ENCODE data around the gene PPP2R3B. TPM values are rescaled to one million over a fixed set of nuclear protein-coding genes. Genes with fewer than 3 reads are reported as not detected.

The PPP2R3B gene
- total RNA-seq, 1 donor from 2014 or later = 38.3 TPM

DNA sequence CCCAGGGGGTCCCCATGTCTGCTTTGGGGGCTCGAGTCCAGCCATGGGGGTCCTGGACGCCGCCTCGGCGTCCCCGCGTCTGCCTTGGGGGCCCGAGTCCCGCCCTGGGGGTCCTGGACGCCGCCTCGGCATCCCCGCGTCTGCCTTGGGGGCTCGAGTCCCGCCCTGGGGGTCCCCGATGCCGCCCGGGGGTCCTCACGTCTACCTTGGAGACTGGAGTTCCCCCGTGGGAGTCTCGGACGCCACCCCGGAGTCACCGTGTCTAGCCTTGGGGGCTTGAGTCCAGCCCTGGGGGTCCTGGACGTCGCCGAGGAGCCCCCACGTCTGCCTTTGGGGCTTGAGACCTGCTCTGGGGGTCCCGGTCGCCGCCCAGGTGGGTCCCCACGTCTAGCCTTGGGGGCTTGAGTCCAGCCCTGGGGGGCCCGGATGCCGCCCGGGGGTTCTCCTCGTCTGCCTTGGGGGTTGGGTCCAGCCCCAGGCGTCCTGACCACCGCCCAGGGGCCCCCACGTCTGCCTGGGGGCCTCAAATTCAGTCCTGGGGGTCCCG lies 67.1 kb downstream of the PPP2R3B start:
- DNase-seq (ENCODE audit: low read depth) = no peak
- H3K4me3 ChIP-seq (ENCODE audit: low read depth, low read length) = peak overlapping the region; percentile 93
- TF ChIP-seq, protein P1, sequence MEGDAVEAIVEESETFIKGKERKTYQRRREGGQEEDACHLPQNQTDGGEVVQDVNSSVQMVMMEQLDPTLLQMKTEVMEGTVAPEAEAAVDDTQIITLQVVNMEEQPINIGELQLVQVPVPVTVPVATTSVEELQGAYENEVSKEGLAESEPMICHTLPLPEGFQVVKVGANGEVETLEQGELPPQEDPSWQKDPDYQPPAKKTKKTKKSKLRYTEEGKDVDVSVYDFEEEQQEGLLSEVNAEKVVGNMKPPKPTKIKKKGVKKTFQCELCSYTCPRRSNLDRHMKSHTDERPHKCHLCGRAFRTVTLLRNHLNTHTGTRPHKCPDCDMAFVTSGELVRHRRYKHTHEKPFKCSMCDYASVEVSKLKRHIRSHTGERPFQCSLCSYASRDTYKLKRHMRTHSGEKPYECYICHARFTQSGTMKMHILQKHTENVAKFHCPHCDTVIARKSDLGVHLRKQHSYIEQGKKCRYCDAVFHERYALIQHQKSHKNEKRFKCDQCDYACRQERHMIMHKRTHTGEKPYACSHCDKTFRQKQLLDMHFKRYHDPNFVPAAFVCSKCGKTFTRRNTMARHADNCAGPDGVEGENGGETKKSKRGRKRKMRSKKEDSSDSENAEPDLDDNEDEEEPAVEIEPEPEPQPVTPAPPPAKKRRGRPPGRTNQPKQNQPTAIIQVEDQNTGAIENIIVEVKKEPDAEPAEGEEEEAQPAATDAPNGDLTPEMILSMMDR (conservative IDR thresholded peaks at IDR 0.05; ENCODE audit: low read depth, low read length) = no peak

DNA sequence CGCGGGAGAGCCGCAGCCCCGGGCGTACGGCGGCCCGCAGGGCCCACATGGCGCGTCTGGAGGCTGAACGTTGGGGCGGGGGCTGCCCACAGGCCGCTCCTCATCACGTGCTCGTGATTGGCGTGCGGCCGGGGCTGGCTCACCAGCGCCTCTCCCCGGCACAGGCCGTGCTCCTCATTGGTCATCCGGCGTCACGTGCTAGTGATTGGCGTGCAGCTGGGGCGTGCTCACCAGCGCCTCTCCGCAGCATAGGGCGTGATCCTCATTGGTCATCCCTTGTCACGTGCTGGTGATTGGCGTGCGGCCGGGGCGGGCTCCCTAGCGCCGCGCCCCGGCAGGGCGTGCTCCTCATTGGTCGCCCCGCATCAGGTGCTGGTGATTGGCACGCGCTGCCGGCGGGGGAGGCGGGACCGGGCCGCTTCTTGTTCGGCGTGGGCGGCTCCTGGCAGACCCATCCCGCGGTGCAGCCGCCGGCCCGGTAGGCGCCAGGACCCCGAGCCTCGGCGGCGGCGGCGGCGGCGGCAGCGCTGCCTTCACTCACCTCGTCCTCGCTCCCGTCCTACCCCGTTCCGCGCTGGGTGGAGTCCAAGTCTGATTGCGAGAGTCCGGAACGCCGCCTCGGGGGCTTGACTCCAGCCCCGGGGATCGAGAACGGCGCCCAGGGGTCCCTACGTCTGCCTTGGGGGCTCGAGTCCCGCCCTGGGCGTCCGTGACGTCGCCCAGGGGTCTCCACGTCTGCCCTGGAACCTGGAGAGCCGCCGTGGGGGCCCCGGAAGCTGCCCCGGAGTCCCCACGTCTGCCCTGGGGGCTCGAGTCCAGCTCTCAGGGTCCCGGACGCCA lies 67.7 kb downstream of the PPP2R3B start, which contains the start of gene GTPBP6:
GTPBP6 (minus strand) TSS at position 58 of the 840 bp plus-strand sequence; CDS start at position 49, 9 bp downstream.
- TF ChIP-seq, protein P1 (conservative IDR thresholded peaks at IDR 0.05; ENCODE audit: low read depth, low read length) = no peak
- H3K4me3 ChIP-seq (ENCODE audit: low read depth, low read length) = peak within 1 kb of the TSS; percentile 93
- peak; percentile 83 for DNase-seq (ENCODE audit: low read depth)

DNA sequence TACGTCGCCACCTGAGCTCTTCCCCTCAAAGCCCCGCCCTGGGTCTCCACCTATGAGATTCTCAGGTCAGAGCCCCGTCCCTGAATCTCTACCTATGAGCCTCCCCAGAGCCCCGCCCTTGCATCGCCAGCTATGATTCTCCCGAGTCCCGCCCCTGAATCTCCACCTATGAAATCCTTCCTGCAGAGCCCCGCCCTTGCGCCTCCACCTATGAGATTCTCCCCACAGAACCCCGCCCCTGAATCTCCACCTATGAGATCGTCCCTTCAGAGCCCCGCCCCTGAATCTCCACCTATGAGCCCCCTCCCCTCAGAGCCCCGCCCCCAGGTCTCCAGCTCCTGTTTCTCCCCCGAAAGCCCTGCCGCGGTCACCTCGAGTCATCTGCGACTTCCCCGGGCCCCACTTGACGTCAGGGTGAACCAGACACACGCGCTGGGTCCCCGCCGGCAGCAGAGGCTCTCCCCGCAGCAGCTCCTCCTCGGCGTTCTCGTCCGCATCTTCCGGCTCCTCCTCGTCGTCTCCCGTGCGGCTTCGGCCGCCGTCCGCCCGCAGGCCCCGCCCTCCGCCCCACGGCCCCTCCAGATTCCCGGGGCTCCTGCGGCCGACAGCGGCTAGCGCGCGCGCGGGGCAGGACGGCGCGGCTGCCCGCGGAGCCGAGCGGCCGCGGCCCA lies 68.5 kb downstream of the PPP2R3B start:
- peak; percentile 93 for DNase-seq (ENCODE audit: low read depth)
- peak overlapping the region; percentile 79 for H3K4me3 ChIP-seq (ENCODE audit: low read depth, low read length)
- TF ChIP-seq, protein P1 (conservative IDR thresholded peaks at IDR 0.05; ENCODE audit: low read depth, low read length) = no peak

DNA sequence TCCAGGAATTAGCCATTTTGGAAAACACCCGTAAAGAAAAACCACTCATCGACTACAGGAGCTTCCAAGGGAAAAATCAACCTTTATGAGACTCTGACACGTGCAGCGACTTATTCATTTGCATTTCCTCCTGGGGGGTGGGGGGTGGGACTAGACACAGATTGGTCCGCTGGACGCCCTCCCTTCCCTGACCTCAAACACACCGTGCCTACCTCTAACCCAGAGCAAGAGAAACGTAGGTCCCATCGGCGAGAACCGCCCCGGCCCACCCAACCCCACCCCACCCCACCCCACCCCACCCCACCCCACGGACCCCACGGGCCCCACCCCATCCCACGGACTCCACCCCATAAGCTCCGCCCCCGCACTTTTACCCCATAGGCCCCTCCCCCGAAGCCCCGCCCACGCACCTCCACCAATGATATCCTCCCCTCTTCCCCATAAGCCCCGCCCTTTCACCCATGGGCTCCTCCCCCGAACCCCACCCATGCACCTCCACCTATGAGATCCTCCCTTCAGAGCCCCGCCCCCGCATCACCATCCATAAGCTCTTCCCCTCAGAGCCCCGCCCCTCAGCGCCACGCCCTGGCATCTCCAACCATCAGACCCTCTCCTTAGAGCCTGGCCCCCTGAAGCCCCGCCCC lies 69.2 kb downstream of the PPP2R3B start:
- no peak for DNase-seq (ENCODE audit: low read depth)
- TF ChIP-seq, protein P1 (conservative IDR thresholded peaks at IDR 0.05; ENCODE audit: low read depth, low read length) = no peak
- H3K4me3 ChIP-seq (ENCODE audit: low read depth, low read length) = peak overlapping the region; percentile 43

DNA sequence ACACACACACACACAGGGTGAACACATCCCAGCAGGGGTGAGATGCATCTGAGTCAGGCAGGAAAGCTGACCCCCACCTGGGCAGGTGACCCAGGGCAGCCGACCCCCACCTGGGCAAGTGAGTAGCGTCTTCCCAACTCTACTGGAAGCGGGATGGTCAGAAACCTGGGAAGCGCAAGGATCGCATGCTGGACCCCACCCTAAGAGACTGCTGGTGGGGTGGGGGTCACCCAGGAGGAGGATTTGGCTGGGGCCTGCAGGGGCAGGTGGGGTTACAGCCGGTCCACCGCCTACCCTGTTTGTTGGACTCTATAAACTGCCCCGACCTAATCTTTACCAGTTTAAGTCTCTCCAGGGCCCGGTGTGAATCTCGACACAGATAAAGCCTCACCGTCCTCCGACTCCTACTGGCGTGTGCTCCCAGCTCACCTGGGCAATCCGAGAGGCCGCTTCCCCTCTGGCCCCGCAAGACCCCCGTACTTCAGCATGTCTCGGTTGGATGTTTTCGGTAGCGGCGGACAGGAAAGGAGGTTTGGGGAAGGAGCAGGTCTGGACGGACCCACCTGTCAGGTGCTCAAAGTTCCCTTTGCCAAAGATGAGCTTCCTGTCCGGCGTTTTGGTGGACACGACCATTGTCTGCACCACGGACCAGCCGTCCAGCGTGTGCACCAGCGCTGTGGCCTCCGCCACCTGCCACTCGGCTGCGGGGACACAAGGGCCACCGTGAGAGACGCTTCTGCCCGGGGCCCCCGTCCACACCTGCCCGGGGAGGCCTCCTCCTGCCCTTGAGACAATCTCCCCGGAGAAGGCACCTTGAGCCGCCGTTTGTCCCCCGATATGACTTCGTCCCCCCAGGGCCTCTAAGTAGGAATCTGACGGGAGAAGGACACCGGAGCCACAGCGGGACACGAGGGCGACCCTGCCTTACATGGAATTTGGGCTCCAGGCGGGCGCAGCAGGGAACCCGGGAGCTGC lies 70.1 kb downstream of the PPP2R3B start:
- TF ChIP-seq, protein P1 (conservative IDR thresholded peaks at IDR 0.05; ENCODE audit: low read depth, low read length) = no peak
- DNase-seq (ENCODE audit: low read depth) = no peak
- no peak overlapping the region for H3K4me3 ChIP-seq (ENCODE audit: low read depth, low read length)
